ENCODE measurements around the gene STAMBPL1.

The STAMBPL1 gene

GRCh38 chr10:88861036-88861435 is 19.0 kb upstream of the STAMBPL1 start:
- H3K4me2 ChIP-seq (ENCODE audit: low read length), result no peak overlapping the region
- no peaks in the 10 kb centered on the region for H3K36me3 ChIP-seq (ENCODE audit: control insufficient read depth, low read length)
- H3K4me3 ChIP-seq (ENCODE audit: low read length), result no peak overlapping the region
- no peaks in the 10 kb centered on the region for H3K9me3 ChIP-seq (ENCODE audit: control insufficient read depth, insufficient read depth, low read length)
- no peaks in the 10 kb centered on the region; the same call in 1 of the 2 replicates for H3K9me2 ChIP-seq (replicated peaks; ENCODE audit: control insufficient read depth, low read length)
- no peaks in the 10 kb centered on the region for H3K4me1 ChIP-seq (ENCODE audit: control insufficient read depth, low read length)
- H3K79me2 ChIP-seq (ENCODE audit: control insufficient read depth, low read length), result no peaks in the 10 kb centered on the region
- H3K27me3 ChIP-seq (ENCODE audit: control insufficient read depth, low read length), result peaks cover 7% of the 10 kb centered on the region
- no peaks in the 10 kb centered on the region for H4K20me1 ChIP-seq (ENCODE audit: control insufficient read depth, insufficient read depth, low read depth, low read length)
- H3K27ac ChIP-seq (ENCODE audit: low read depth, low read length), result no peak overlapping the region
- no peaks in the 10 kb centered on the region for H3F3A ChIP-seq (ENCODE audit: control insufficient read depth, insufficient read depth)
- TF ChIP-seq, protein P1, sequence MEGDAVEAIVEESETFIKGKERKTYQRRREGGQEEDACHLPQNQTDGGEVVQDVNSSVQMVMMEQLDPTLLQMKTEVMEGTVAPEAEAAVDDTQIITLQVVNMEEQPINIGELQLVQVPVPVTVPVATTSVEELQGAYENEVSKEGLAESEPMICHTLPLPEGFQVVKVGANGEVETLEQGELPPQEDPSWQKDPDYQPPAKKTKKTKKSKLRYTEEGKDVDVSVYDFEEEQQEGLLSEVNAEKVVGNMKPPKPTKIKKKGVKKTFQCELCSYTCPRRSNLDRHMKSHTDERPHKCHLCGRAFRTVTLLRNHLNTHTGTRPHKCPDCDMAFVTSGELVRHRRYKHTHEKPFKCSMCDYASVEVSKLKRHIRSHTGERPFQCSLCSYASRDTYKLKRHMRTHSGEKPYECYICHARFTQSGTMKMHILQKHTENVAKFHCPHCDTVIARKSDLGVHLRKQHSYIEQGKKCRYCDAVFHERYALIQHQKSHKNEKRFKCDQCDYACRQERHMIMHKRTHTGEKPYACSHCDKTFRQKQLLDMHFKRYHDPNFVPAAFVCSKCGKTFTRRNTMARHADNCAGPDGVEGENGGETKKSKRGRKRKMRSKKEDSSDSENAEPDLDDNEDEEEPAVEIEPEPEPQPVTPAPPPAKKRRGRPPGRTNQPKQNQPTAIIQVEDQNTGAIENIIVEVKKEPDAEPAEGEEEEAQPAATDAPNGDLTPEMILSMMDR (IDR thresholded peaks at IDR 0.05; ENCODE audit: low read depth, low read length, poor library complexity, severe bottlenecking), result no peak
- TF ChIP-seq EZH2phosphoT487 (IDR thresholded peaks at IDR 0.05; ENCODE audit: borderline replicate concordance, low read length), result no peak

DNA sequence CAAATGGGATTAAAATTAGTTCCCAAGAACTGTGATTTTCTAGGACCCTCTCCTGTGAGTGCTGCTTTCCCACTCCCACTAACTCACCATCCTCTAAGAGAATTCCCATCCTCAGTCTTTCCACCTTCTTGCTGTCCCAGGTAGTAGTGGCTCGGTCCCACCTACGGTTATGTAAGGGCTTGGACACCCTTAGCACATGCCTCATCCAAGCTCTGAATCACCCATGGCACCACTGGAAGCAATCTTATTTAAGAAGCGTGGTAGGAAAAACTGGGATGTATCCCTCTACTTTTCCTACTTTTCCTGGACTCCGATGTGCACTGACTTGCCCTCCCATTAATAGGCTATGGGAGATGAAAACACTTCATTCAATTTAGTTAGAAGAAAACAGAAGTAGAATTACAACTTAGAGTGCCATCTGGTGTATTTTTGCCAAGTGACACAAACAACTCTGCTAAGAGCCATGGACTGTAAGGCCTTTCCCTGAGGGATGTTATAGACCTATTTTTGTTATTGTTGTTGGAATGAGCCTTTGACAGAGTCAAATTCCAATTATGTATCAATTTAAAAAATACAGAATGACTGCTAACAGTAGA is 14.7 kb upstream of the STAMBPL1 start:
- TF ChIP-seq, protein P1 (IDR thresholded peaks at IDR 0.05; ENCODE audit: low read depth, low read length, poor library complexity, severe bottlenecking), result no peak
- no peak for TF ChIP-seq EZH2phosphoT487 (IDR thresholded peaks at IDR 0.05; ENCODE audit: borderline replicate concordance, low read length)
- Histone ChIP-seq H3K9me3 (ENCODE audit: control insufficient read depth, insufficient read depth, low read length) (no peaks in the 10 kb centered on the region), H3K4me2 (ENCODE audit: low read length) (no peak overlapping the region), H3K27ac (ENCODE audit: low read depth, low read length) (no peak overlapping the region), H3K4me3 (ENCODE audit: low read length) (no peak overlapping the region), H3K79me2 (ENCODE audit: control insufficient read depth, low read length) (no peaks in the 10 kb centered on the region), H3F3A (ENCODE audit: control insufficient read depth, insufficient read depth) (no peaks in the 10 kb centered on the region), H3K36me3 (ENCODE audit: control insufficient read depth, low read length) (no peaks in the 10 kb centered on the region), H3K9me2 (replicated peaks; ENCODE audit: control insufficient read depth, low read length) (no peaks in the 10 kb centered on the region), H3K4me1 (ENCODE audit: control insufficient read depth, low read length) (0 out of 2 replicates have a peak, but pooled peaks cover 3% of the 10 kb centered on the region), H4K20me1 (ENCODE audit: control insufficient read depth, insufficient read depth, low read depth, low read length) (no peaks in the 10 kb centered on the region), H3K27me3 (ENCODE audit: control insufficient read depth, low read length) (peaks cover 7% of the 10 kb centered on the region)

DNA sequence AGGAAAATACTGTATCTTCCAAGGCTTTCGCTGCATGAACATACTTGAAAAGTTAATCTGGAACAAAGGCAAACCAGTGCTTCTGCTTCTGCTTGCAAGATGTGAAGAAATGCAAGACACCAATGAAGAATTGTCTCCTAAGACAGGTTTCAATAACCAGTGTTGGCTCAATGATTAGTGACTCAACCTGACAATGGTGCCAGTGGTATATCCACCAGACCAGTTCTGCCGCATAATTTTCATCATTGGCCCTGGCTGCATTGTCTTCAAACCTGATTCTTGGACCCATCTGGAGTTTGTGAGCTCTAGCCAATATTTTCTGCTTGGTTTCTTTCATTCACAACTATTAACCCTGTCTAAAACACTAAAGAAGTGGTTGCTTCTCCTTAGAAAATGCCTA is 13.6 kb upstream of the STAMBPL1 start:
- H3K4me2 ChIP-seq (ENCODE audit: low read length), result no peak overlapping the region
- H3K4me1 ChIP-seq (ENCODE audit: control insufficient read depth, low read length), result 0 out of 2 replicates have a peak, but pooled peaks cover 3% of the 10 kb centered on the region
- H3K27me3 ChIP-seq (ENCODE audit: control insufficient read depth, low read length), result peaks cover 7% of the 10 kb centered on the region
- no peaks in the 10 kb centered on the region for H3F3A ChIP-seq (ENCODE audit: control insufficient read depth, insufficient read depth)
- H3K4me3 ChIP-seq (ENCODE audit: low read length), result no peak overlapping the region
- TF ChIP-seq EZH2phosphoT487 (IDR thresholded peaks at IDR 0.05; ENCODE audit: borderline replicate concordance, low read length), result no peak
- TF ChIP-seq, protein P1 (IDR thresholded peaks at IDR 0.05; ENCODE audit: low read depth, low read length, poor library complexity, severe bottlenecking), result no peak
- H3K79me2 ChIP-seq (ENCODE audit: control insufficient read depth, low read length), result no peaks in the 10 kb centered on the region
- no peaks in the 10 kb centered on the region for H3K9me2 ChIP-seq (replicated peaks; ENCODE audit: control insufficient read depth, low read length)
- no peaks in the 10 kb centered on the region for H3K9me3 ChIP-seq (ENCODE audit: control insufficient read depth, insufficient read depth, low read length)
- no peak overlapping the region for H3K27ac ChIP-seq (ENCODE audit: low read depth, low read length)
- H3K36me3 ChIP-seq (ENCODE audit: control insufficient read depth, low read length), result no peaks in the 10 kb centered on the region
- no peaks in the 10 kb centered on the region for H4K20me1 ChIP-seq (ENCODE audit: control insufficient read depth, insufficient read depth, low read depth, low read length)
